GM18520 (cell line): Measurements from ENCODE around the gene CCPG1.
A peak's percentile ranks its signal among the peaks of the same experiment; 100 is the strongest.
"Not testable (repeated sequence)": the region's sequence is repeated elsewhere in the genome, so short reads cannot be mapped to it uniquely, and the experiment has no call there.

Experiments used
- ATAC-seq: cut with Tn5 transposase; IDR thresholded peaks from one replicate; pipeline ENCODE4 v1.9.1; 2021; ENCODE audit not compliant: unreplicated experiment

The CCPG1 gene

GRCh38 chr15:55408012-55408928 is at the start of gene CCPG1, which contains the start of gene PIERCE2:
TSS of gene CCPG1 (minus strand) at chr15:55408359. CDS start at chr15:55389424, 18,935 bp downstream.
TSS of gene PIERCE2 (plus strand) at chr15:55408495. CDS start at chr15:55408769, 274 bp downstream.
- ATAC-seq, result peak; percentile 93

DNA sequence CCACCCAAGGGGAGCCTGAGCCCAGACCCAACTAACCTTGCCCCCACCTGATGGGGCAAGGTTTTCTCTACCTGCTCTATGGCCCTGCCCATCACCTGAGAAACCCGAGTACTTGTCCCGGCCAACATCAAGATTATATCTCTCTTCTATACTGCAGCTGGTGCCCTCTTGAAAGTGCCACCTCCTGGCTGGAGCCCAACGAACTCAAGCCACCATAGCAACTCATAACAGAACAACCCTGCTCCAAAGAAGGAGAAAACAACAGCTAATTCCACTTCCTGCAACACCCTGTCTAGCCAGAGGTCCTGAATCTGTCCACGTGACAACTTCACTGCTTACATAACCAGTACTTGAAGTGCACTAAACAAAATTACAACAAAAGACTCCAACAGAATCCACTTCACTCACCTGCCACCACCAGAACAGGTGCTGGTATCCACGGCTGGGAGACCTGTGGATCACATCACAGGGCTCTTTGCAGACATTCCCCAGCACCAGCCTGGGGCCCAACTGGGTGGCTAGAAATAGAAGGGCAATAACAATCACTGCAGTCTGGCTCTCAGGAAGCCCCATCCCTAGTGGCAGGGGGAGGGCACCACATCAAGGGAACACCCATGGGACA is 49.4 kb upstream of the CCPG1 start:
- ATAC-seq, result no peak

DNA sequence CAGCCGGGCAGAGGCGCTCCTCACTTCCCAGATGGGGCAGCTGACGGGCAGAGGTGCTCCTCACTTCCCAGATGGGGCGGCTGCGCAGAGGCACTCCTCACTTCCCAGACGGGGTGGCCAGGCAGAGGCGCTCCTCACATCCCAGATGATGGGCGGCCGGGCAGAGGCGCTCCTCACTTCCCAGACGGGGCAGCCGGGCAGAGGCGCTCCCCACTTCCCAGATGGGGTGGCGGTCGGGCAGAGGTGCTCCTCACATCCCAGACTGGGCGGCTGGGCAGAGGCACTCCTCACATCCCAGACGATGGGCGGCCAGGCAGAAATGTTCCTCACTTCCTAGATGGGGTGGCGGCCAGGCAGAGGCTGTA is 38.9 kb upstream of the CCPG1 start:
- not testable (repeated sequence) for ATAC-seq

DNA sequence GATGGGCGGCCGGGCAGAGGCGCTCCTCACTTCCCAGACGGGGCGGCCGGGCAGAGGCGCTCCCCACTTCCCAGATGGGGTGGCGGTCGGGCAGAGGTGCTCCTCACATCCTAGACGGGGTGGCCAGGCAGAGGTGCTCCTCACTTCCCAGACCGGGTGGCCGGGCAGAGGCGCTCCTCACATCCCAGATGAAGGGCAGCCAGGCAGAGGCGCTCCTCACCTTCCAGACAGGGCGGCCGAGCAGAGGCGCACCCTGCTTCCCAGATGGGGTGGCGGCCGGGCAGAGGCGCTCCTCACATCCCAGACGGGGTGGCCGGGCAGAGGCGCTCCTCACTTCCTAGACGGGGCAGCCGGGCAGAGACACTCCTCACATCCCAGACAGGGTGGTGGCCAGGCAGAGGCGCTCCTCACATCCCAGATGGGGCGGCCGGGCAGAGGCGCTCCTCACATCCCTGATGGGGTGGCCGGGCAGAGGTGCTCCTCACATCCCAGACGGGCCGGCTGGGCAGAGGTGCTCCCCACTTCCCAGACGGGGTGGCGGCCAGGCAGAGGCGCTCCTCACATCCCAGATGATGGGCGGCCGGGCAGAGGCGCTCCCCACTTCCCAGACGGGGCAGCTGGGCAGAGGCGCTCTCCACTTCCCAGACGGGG is 38.3 kb upstream of the CCPG1 start:
- not testable (repeated sequence) for ATAC-seq

DNA sequence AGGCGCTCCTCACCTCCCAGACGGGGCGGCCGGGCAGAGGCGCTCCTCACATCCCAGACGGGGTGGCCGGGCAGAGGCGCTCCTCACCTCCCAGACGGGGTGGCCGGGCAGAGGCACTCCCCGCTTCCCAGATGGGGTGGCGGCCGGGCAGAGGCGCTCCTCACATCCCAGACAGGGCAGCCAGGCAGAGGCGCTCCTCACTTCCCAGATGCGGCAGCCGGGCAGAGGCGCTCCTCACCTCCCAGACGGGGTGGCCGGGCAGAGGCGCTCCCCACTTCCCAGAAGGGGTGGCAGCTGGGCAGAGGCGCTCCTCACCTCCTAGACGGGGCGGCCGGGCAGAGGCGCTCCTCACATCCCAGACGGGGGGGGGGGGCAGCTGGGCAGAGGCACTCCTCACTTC is 37.8 kb upstream of the CCPG1 start:
- ATAC-seq, result not testable (repeated sequence)

- not testable (repeated sequence) for ATAC-seq
Measured at GRCh38 chr15:55443141-55443540, 35.0 kb upstream of the CCPG1 start.

DNA sequence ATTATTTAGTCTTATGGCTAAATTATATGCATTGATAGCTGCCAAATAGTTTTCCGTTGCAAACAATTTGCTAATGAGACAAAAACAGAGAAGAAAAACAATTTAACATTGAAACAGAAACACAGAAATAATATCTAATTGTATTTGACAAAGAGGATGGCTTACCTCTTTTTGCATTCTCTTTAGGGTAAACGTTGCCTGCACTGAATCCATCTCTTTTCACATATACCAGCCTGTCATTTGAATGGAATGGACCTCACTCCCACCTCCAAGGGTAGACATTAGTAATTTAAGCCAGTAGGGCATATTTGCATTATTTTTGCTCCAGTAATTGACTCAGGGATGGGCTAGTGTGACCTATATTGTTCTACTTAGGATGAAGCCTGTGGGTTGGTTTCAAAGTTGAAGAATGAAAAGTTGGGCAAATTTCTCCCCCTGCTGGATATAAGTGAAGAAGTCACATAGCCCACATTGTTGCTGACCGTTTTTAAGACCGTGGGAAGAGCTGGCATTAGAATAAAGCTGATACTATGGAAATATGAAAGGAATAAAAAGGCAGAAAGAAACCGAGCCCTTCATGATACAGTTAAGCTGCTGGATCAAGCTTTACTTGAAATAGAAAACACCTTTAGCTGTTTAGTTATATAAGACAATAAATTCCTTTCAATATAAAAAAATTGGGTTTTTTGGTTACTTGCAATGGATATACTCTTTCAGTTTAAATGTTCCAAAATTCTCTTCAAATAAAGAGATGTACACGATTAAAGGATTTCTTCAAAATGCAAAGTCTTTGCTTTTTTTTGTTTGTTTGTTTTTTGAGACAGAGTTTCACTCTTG is 27.0 kb upstream of the CCPG1 start:
- peak; percentile 52 for ATAC-seq

DNA sequence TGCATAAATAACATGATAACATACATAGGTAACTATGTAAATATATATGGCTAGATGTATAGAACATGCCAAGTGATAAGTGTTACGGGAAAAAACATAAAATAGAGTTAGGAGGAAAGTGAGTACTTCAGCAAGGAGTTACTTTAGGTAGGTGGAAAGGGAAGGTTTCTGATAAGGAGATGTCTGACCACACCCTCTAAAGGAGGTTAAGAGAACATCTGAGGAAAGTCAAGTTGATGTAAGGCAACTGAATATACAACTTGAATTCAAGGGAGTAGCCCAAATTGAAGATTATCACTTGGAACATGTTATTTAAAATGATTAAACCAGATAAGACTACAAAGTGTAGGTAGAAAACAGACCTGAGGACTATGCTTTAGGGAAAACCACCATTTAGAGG is 13.9 kb upstream of the CCPG1 start:
- no peak for ATAC-seq

GRCh38 chr15:55420171-55420866 is 12.2 kb upstream of the CCPG1 start:
- ATAC-seq, result no peak

DNA sequence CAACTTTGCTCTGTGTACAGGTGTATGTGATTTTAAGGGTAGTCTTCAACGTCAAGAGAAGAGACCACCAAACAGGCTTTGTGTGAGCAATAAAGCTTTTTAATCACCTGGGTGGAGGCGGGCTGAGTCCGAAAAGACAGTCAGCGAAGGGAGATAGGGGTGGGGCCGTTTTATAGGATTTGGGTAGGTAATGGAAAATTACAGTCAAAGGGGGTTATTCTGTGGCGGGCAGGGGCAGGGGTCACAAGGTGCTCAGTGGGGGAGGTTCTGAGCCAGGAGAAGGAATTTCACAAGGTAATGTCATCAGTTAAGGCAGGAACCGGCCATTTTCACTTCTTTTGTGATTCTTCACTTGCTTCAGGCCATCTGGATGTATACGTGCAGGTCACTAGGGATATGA is 9.5 kb upstream of the CCPG1 start:
- ATAC-seq, result not testable (repeated sequence)

DNA sequence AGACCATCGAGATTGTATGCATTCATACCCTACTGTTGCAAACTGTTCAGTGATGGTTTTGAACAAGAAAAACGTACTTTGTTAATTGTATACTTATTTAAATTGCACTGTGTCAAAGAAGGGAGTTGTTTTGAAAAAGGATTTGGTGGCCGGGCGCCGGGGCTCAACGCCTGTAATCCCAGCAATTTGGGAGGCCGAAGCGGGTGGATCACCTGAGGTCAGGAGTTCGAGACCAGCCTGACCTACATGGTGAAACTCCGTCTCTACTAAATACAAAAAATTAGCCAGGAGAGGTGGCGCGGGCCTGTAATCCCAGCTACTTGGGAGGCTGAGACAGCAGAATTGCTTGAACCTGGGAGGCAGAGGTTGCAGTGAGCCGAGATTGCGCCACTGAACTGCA is 817 bp upstream of the CCPG1 start:
- not testable (repeated sequence) for ATAC-seq

- no peak for ATAC-seq
Measured at GRCh38 chr15:55407498-55408011, 604 bp downstream of the CCPG1 start.

GRCh38 chr15:55403531-55403930 is 4.6 kb downstream of the CCPG1 start:
- ATAC-seq, result no peak

GRCh38 chr15:55402707-55403106 is 5.5 kb downstream of the CCPG1 start:
- no peak for ATAC-seq

- ATAC-seq, result no peak
Measured at GRCh38 chr15:55401786-55402246, 6.3 kb downstream of the CCPG1 start.

GRCh38 chr15:55400050-55400449 is 8.1 kb downstream of the CCPG1 start:
- ATAC-seq, result not testable (repeated sequence)

DNA sequence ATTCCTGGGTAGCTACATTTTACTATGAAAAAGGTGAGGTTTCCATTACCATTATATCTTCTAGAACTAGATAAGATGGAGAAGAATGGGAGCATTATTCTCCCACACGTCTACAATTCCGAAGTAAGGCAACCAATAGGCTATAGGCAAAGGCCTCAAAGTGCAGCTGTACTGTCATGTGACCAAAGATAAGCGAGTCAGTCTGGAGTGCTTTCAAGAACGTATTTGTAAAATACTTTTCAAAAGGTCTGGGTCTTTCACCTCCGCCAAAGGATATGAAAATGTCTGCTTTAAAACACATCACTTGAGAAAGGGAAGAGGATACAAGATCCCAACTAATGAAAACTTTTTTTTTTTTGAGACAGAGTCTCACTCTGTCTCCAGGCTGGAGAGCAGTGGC is 9.9 kb downstream of the CCPG1 start:
- ATAC-seq, result no peak

DNA sequence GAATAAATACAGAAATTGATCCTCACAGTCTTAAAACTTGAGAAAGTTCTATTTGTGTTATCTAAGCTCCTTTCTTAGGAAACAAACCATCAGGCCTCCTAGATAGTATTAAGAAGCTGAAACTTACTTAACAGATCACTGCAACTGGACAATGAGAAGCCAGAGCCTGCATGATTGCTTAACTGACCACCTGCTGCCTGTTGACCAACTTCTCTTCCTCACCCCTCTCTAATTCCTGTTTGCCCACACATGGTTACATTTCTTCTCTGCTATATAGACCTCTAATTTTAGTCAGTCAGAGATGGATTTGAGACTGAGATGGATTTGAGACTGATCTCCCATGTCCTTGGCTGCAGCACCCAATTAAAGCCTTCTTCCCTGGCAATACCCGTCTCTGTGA is 13.5 kb downstream of the CCPG1 start:
- ATAC-seq, result no peak

DNA sequence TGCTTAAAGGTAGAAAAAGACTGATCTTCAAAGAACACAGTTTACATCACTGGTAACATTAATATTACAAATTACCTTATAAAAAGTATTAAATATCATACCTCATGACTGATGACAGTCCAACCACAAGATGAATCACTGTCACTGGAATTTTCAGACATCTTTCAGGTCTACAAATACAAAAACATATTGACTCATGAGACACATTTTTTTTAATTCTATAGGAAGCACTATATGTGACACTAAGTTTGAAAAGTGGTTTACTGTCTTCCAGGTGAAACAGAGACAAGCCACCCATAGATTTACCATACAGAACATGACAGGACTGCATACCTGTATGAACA is 18.9 kb downstream of the CCPG1 start:
- ATAC-seq, result no peak

DNA sequence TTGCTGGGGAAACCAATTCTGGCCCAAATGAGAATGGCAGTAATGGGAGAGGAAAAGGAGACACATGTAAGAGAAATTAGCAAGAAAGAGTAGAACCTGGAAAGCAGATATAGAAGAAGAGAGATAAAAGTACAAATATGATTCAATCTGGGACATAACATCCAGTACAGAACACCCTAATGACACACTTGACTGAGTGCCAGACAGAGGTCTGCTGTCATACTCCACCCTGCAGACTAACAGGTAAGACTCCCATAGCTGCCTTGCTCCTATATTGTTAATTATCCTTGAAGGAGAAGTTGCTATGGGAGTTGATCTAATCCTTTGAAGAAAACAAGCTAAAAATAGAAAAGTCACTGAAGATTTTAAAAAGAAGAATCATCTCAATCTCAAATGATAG is 21.1 kb downstream of the CCPG1 start:
- ATAC-seq, result no peak
